BLaER1 (cell line): ENCODE measurements around the gene CAPG.
A peak's percentile ranks its signal among the peaks of the same experiment; 100 is the strongest.

Experiments used
- H3K27ac ChIP-seq: shearing (Covaris generic); formaldehyde crosslinking; 2 replicates; pipeline ENCODE4 v1.8.1; 2022
- H3K27me3 ChIP-seq: shearing (Covaris generic); formaldehyde crosslinking; 2 replicates; pipeline ENCODE4 v1.8.1; 2022
- H3K36me3 ChIP-seq: shearing (Covaris generic); formaldehyde crosslinking; 2 replicates; pipeline ENCODE4 v1.8.1; 2022
- H3K4me1 ChIP-seq: shearing (Covaris generic); formaldehyde crosslinking; 2 replicates; pipeline ENCODE4 v1.8.1; 2022
- H3K4me2 ChIP-seq: shearing (Covaris generic); formaldehyde crosslinking; 2 replicates; pipeline ENCODE4 v1.8.1; 2022
- H3K4me3 ChIP-seq: shearing (Covaris generic); formaldehyde crosslinking; 2 replicates; pipeline ENCODE4 v1.8.1; 2022
- H3K9ac ChIP-seq: shearing (Covaris generic); formaldehyde crosslinking; 2 replicates; pipeline ENCODE4 v1.8.1; 2022
- H3K9me3 ChIP-seq: shearing (Covaris generic); formaldehyde crosslinking; 2 replicates; pipeline ENCODE4 v1.8.1; 2022
- H4K20me1 ChIP-seq: shearing (Covaris generic); formaldehyde crosslinking; 2 replicates; pipeline ENCODE4 v1.8.1; 2022
- Cebpa-rat ChIP-seq: shearing (Covaris generic); IDR thresholded peaks from 2 replicates; pipeline ENCODE4 v1.8.1; 2022

The CAPG gene

GRCh38 chr2:85409845-85410583 lies at the start of gene CAPG:
CAPG (minus strand) TSS chr2:85410366; CDS start chr2:85402145, 8,221 bp downstream.
- Histone ChIP-seq H3K9ac (peak within 1 kb of the TSS; percentile 72), H3K9me3 (no peaks in the 10 kb centered on the region), H3K4me2 (peak within 1 kb of the TSS; percentile 93), H3K27me3 (peaks cover 25% of the 10 kb centered on the region), H3K27ac (peak within 1 kb of the TSS; percentile 88), H3K4me1 (peaks cover 91% of the 10 kb centered on the region), H3K36me3 (no peaks in the 10 kb centered on the region), H3K4me3 (peak within 1 kb of the TSS; percentile 66), H4K20me1 (no peaks in the 10 kb centered on the region)
- no peak for TF ChIP-seq Cebpa-rat

- TF ChIP-seq Cebpa-rat, result no peak
- Histone ChIP-seq H3K36me3 (no peaks in the 10 kb centered on the region), H3K4me1 (no peaks in the 10 kb centered on the region), H3K9ac (no peak overlapping the region), H4K20me1 (no peaks in the 10 kb centered on the region), H3K27ac (no peak overlapping the region), H3K4me3 (no peak overlapping the region), H3K9me3 (no peaks in the 10 kb centered on the region), H3K27me3 (no peaks in the 10 kb centered on the region), H3K4me2 (no peak overlapping the region)
Measured at GRCh38 chr2:85459771-85460170, 49.6 kb upstream of the CAPG start.

- H3K36me3 ChIP-seq, result no peaks in the 10 kb centered on the region
- H3K4me1 ChIP-seq, result no peaks in the 10 kb centered on the region
- no peaks in the 10 kb centered on the region for H3K27me3 ChIP-seq
- no peaks in the 10 kb centered on the region for H3K9me3 ChIP-seq
- H3K4me3 ChIP-seq, result no peak overlapping the region
- TF ChIP-seq Cebpa-rat, result no peak
- no peaks in the 10 kb centered on the region for H4K20me1 ChIP-seq
- no peak overlapping the region for H3K4me2 ChIP-seq
- no peak overlapping the region for H3K27ac ChIP-seq
- H3K9ac ChIP-seq, result no peak overlapping the region
Measured at GRCh38 chr2:85458601-85459563, 48.7 kb upstream of the CAPG start.

GRCh38 chr2:85457877-85458316 lies 47.7 kb upstream of the CAPG start:
- Histone ChIP-seq H3K27ac (no peak overlapping the region), H3K4me2 (no peak overlapping the region), H4K20me1 (no peaks in the 10 kb centered on the region), H3K4me1 (no peaks in the 10 kb centered on the region), H3K9me3 (no peaks in the 10 kb centered on the region), H3K9ac (no peak overlapping the region), H3K27me3 (no peaks in the 10 kb centered on the region), H3K36me3 (no peaks in the 10 kb centered on the region), H3K4me3 (no peak overlapping the region)
- no peak for TF ChIP-seq Cebpa-rat

- Histone ChIP-seq H3K4me2 (no peak overlapping the region), H3K9me3 (no peaks in the 10 kb centered on the region), H3K27me3 (no peaks in the 10 kb centered on the region), H3K4me1 (no peaks in the 10 kb centered on the region), H4K20me1 (no peaks in the 10 kb centered on the region), H3K4me3 (no peak overlapping the region), H3K36me3 (no peaks in the 10 kb centered on the region), H3K27ac (no peak overlapping the region), H3K9ac (no peak overlapping the region)
- TF ChIP-seq Cebpa-rat, result no peak
Measured at GRCh38 chr2:85457043-85457442, 46.9 kb upstream of the CAPG start.

GRCh38 chr2:85455552-85456090 lies 45.5 kb upstream of the CAPG start:
- no peak overlapping the region for H3K4me3 ChIP-seq
- no peak overlapping the region for H3K27ac ChIP-seq
- no peaks in the 10 kb centered on the region for H3K9me3 ChIP-seq
- H3K9ac ChIP-seq, result no peak overlapping the region
- H3K27me3 ChIP-seq, result no peaks in the 10 kb centered on the region
- no peaks in the 10 kb centered on the region for H3K4me1 ChIP-seq
- no peaks in the 10 kb centered on the region for H4K20me1 ChIP-seq
- no peak overlapping the region for H3K4me2 ChIP-seq
- TF ChIP-seq Cebpa-rat, result no peak
- no peaks in the 10 kb centered on the region for H3K36me3 ChIP-seq

GRCh38 chr2:85453571-85453970 lies 43.4 kb upstream of the CAPG start:
- Histone ChIP-seq H3K9me3 (no peaks in the 10 kb centered on the region), H3K4me3 (no peak overlapping the region)

GRCh38 chr2:85452237-85452636 lies 42.1 kb upstream of the CAPG start:
- Histone ChIP-seq H3K36me3 (no peaks in the 10 kb centered on the region), H3K27ac (no peak overlapping the region), H3K9me3 (no peaks in the 10 kb centered on the region), H3K27me3 (no peaks in the 10 kb centered on the region), H4K20me1 (no peaks in the 10 kb centered on the region), H3K4me2 (no peak overlapping the region), H3K4me3 (no peak overlapping the region), H3K4me1 (peaks cover under 1% of the 10 kb centered on the region), H3K9ac (no peak overlapping the region)
- no peak for TF ChIP-seq Cebpa-rat

More at GRCh38 chr2:85453571-85453970, 43.4 kb upstream of the CAPG start:
- no peaks in the 10 kb centered on the region for H3K36me3 ChIP-seq
- no peak overlapping the region for H3K9ac ChIP-seq
- H3K4me2 ChIP-seq, result no peak overlapping the region
- H4K20me1 ChIP-seq, result no peaks in the 10 kb centered on the region
- no peak overlapping the region for H3K27ac ChIP-seq
- H3K4me1 ChIP-seq, result no peaks in the 10 kb centered on the region
- no peaks in the 10 kb centered on the region for H3K27me3 ChIP-seq
- no peak for TF ChIP-seq Cebpa-rat

GRCh38 chr2:85449214-85449588 lies 39.0 kb upstream of the CAPG start:
- no peak overlapping the region for H3K9ac ChIP-seq
- no peak for TF ChIP-seq Cebpa-rat
- peaks cover 23% of the 10 kb centered on the region for H3K4me1 ChIP-seq
- H3K27me3 ChIP-seq, result no peaks in the 10 kb centered on the region
- H3K4me3 ChIP-seq, result no peak overlapping the region
- H3K4me2 ChIP-seq, result no peak overlapping the region
- H3K9me3 ChIP-seq, result no peaks in the 10 kb centered on the region
- no peak overlapping the region for H3K27ac ChIP-seq
- no peaks in the 10 kb centered on the region for H4K20me1 ChIP-seq
- no peaks in the 10 kb centered on the region for H3K36me3 ChIP-seq
